GM19372 (cell line): ENCODE measurements around the gene NONO.
"Not testable (repeated sequence)": the region's sequence is repeated elsewhere in the genome, so short reads cannot be mapped to it uniquely, and the experiment has no call there.

ENCODE experiments used
- ATAC-seq: cut with Tn5 transposase; IDR thresholded peaks from one replicate; pipeline ENCODE4 v1.9.1; 2021; ENCODE audit warnings: mild to moderate bottlenecking, low read depth, moderate library complexity; ENCODE audit not compliant: unreplicated experiment

The NONO gene, protein sequence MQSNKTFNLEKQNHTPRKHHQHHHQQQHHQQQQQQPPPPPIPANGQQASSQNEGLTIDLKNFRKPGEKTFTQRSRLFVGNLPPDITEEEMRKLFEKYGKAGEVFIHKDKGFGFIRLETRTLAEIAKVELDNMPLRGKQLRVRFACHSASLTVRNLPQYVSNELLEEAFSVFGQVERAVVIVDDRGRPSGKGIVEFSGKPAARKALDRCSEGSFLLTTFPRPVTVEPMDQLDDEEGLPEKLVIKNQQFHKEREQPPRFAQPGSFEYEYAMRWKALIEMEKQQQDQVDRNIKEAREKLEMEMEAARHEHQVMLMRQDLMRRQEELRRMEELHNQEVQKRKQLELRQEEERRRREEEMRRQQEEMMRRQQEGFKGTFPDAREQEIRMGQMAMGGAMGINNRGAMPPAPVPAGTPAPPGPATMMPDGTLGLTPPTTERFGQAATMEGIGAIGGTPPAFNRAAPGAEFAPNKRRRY

DNA sequence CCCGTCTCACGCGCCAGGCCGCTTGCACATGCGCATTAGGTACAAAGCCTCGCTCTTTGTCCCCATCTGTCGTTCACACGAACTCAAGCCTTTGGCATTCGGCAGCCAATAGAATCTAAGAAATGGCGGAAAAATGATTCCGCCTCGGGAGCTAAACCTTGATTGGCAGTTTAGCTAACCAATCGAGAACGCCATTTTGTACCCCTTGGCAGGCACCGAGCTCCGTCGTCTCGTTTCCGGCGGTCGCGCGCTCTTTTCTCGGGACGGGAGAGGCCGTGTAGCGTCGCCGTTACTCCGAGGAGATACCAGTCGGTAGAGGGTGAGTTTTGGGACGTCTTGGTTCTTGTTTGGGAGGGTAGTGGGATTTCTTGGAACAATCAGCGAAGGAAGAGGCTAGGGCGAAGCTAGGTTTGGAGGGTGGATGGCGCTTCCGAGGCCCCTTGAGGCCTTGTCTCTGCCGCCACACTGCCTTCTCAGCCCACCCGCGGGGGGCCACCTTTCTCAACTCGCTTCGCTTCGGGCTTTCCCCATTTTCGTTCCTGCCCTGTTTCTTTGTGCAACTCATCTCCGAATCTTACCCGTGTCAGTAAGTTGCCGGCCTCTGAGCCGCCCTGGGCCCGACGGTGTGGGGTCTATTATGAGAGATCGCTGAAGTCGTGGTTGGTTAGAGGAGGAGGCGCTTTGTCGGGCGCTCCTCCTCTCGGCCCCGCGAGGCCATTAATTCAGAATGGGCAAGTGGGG lies at the start of gene NONO:
NONO (plus strand) TSS at position 233 of the 741 bp plus-strand sequence. CDS start 7,003 bp downstream, outside the sequence.
- ATAC-seq: peak; percentile 89

DNA sequence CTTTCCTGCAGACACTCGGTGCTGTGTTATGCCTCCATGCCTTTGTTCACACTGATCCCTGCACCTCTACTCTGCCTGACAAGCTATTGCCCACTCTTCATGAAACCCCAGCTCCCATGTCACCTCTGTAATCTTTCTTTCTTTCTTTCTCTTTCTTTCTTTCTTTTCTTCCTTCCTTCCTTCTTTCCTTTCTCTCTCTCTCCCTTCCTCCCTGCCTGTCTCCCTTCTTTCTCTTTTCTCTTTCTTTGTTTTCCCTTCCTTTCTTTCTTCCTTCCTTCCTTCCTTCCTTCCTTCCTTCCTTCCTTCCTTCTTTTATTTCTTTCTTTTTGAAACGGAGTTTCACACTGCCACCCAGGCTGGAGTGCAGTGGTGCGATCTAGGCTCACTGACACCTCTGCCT lies 48.0 kb upstream of the NONO start:
- no peak for ATAC-seq

GRCh38 chrX:71236836-71237235 lies 46.6 kb upstream of the NONO start:
- no peak for ATAC-seq

DNA sequence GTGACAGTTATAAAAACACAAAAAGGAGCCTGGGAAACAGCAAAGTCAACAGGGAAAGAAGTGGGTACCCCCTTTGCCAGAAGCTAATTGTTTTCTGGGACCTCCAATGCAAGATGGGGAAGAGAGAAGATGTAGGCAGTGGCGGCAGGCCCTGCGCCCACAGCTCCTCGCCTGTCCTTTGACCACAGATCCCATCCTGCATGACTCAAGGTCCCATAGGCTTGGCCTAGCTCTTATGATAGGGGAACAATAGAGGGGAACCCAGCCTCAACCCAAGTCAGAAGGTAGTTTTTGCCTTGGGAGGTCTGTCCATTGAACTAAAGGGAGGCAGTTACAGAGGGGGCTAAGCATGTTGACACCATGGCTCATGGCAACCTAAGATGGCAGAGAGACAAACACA lies 43.7 kb upstream of the NONO start:
- ATAC-seq: no peak

DNA sequence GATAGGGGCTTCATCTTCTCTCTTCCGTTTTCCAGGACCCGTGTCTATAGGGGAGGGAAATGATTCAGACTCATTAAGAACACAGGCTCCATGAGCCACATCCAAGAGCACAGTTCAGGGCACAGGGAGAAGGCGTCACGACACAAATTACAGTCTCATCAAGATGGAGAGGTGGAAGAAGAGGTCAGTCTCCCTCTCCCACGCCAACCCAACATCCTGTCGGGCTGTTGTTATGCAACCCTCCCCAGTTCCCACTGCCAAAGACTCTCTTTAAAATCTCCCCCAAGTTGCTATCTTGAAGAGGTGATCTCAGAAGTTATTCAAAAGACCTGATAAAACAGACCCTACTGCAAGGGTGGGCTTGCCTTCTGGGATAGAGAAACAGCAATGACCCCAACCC lies 42.1 kb upstream of the NONO start:
- ATAC-seq: no peak

- no peak for ATAC-seq
Measured at GRCh38 chrX:71244359-71245128, 38.9 kb upstream of the NONO start.

GRCh38 chrX:71245159-71245558 lies 38.3 kb upstream of the NONO start:
- no peak for ATAC-seq

DNA sequence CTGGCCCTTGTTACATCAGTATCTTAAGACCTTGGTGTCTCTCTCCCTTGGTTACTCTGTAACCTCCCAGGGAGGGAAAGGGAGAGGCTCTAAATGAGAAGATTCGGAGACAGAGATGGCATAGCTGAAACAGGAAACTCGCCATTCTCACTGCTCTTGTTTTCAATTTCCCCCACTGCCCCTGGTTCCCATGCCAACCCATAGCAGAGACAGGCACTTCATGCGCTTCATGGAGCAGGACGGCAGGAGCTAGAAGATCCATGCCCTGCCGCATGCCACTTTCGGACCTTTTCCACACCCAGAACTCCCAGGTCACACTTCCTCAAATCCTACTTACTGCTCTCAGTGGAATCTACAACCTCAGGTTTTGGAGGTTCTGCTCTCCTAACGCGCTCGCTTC lies 32.6 kb upstream of the NONO start:
- ATAC-seq: no peak

DNA sequence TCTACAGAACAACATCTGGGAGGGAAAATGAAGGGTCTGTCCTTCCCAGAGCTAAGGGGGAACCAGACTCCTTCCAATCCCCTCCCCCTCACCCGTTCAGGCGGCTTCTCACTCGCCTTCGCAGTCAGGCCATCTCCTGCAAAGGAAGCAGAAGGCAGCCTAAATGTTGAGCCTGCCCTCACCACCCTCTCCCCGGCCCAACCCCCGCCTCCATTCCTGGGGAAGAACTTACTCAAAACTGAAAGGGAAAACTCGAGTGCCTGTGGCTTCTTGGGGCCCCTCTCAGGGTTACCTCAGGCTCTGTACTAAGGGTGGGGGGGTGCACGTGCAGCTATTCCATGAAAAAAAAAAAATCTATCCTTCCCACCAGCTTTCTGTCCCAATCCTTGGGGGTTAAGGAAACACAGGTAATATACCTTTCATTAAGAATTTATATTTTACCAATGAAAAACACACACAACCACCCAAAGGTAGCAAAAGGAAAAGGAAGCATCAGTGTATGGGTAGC lies 31.9 kb upstream of the NONO start:
- ATAC-seq: no peak

- ATAC-seq: no peak
Measured at GRCh38 chrX:71252221-71252620, 31.2 kb upstream of the NONO start.

DNA sequence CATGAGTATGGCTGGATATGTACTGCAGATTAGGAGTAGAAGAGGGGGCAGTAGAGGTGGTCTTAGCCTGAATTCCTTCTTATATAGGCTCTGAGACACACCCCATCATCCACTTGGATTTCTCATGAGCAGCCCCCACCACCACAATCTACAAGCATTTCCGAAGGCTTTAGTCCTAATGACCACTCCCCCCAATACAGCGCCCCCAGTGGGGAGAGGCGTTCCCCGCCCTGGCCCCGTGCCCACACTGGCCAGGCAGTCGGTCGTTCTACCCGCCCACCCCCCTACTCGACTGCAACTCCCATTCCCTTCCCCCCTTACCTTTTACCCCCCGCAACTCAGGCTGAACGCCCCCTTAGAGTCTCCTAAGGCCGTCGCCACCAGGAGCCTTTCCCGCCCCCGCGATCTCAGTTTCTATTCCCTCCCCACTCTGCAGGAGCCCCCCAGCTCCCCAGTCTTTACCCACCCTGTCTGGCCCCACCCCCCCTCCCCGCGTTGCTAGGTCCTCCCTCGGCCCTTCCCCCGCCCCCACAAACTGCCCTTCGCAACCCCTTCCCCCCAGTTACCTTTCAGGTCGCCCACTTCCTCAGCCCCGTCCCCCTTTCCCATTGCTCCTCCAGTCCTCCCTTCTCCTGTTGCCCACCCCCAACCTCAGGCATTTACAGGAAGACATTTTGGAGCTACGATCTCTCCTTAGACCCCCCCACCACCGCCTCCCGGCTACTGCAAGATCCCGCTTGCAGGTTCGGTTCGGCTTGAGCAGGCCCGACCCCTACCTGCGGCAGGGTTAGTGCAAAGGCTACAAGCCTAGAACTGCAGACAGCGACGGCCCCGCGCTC lies 30.0 kb upstream of the NONO start:
- no peak for ATAC-seq

DNA sequence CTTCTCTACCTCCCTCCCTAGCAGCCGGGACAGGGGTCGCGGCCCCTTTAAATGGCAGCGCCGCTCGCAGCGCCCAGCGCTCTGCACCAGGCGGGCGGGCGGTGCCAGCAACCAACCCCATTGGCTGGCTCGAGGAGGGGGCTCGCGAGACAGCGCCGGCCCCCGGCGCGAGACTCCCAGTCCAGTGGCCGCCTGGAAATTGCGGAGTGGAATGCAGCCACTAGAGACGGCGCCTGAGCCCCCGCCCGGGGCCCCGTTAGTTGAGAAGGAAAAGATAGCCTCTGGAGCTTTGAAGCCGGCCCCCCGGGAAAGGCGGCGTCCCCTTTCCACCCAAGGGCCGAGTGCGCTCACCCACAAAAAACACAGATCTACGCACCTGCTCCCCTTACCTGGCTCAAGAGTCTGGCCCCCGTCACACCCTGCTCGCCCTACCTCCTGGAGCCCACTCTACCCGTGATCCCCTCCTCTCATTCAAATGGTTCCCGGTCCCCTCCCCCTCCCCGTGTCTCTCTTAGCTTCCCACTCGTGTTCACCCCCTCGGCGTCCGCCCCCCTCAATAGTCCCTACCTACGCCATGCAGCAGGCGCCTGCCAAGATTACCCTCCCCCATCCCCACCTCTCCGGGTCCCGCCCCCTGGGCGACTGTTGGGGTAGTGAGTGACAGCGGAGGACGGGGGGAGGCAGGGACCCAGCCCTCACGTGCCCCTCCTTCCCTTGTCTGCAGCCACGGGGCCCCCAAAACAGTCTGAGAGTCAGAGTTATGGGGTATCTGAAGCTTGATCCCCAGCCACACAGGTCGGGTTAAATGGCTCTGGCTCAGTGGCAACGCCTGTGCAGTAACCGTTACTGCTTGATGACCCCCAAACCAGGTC lies 29.1 kb upstream of the NONO start, which contains the start of gene ZMYM3:
ZMYM3 (minus strand) TSS at position 49 of the 872 bp plus-strand sequence. CDS start 885 bp downstream, outside the sequence.
- ATAC-seq: peak; percentile 70

DNA sequence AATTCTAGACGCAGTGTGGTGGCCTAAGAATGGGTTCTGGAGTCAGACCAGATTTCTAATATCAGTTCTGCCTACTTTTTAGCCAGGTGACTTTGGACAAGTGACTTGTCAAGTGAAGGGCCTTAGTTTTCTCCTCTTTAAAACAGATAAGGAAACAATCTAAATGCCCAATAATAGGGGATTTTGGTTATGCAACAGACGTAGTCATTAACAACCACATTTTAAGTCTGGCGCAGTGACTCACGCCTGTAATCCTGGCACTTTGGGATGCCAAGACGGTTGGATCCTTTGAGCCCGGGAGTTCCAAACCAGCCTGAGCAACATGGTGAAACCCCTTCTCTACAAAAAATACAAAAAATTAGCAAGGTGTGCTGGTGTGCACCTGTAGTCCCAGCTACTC lies 27.4 kb upstream of the NONO start:
- ATAC-seq: no peak

DNA sequence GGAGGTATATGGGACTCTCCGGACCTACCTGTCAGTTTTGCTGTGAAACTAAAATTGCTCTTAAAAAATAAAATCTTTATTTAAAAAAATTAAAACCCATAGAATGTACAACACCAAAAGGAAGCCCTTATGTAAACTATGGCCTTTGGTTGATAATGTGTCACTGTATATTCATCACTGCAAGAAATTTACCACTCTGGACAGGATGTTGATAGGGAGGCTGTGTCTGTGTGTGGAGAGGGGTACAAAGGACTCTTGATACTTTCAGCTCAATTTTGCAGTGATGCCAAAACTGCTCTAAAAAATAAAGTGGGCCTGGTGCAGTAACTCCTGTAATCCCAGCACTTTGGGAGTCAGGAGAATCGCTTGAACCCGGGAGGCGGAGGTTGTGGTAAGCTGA lies 26.6 kb upstream of the NONO start:
- ATAC-seq: no peak

GRCh38 chrX:71268624-71269023 lies 14.8 kb upstream of the NONO start:
- ATAC-seq: not testable (repeated sequence)

DNA sequence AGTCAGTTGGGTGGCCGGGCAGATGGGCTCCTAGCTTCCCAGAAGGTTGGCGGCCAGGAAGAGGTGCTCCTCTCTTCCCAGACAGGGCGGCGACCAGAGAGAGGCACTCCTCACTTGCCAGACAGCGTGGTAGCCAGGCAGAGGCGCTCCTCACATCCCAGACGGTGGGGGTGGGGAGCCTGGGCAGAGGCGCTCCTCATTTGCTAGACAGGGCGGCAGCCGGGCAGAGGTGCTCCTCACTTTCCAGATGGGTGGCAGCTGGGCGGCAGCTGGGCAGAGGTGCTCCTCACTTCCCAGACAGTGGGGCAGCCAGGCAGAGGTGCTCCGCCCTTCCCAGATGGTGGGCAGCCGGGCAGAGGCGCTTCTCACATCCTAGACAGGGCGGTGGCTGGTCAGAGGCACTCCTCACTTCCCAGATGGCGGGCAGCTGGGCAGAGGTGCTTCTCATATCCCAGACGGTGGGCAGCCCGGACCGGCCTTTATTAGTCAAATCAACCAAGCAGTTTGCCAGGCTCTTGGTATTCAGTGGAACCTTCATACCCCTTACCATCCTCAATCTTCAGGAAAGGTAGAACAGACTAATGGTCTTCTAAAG lies 13.5 kb upstream of the NONO start:
- no peak for ATAC-seq

- not testable (repeated sequence) for ATAC-seq
Measured at GRCh38 chrX:71272313-71272712, 11.1 kb upstream of the NONO start.

DNA sequence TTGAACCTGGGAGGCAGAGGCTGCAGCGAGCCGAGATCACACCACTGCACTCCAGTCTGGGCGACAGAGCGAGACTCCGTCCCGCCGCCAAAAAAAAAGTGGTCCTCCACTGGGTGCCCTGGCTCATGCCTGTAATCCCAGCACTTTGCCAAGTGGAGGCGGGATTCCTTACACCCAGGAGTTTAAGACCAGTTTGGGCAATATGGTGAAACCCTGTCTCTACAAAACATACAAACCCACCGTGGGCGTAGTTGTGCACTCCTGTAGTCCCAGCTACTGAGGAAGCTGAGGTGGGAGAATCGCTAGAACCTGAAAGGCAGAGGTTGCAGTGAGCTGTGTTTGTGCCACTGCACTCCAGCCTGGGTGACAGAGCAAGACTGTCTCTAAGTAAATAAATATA lies 2.1 kb upstream of the NONO start:
- ATAC-seq: not testable (repeated sequence)
